ENCODE data around the gene KITLG. TPM values are rescaled to one million over a fixed set of nuclear protein-coding genes. Genes with fewer than 3 reads are reported as not detected.

The KITLG gene
- total and polyA plus RNA-seq, 2 of the 8 experiments (the other 6 are each of a cell fraction or from before 2014, with no cell fraction given) = 1.3 to 7.8 TPM

DNA sequence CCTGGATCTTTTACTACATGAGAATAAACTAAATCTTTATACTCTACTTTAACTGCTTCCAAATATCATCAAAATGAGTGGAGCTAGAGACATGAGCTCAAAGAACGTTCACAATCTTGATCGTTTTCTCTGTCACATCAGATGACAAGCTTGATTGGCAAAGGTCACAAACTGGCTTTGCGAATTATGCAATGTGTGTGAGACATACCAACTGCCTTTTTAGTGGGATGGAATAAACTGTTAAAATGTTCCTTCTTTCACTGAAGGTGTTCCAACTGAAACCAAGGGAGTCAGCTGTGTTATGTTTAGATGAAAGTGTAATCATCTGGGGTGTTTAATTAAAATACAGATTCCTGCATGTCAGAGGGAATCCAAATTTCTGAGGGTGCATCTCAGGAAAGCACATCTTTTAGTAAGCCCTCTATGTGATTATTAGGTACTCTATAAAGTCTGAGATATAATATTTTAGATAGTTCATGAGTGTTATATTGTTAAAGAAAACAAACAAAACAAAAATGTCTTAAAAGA lies 21.9 kb downstream of the KITLG start (continued):
- TF ChIP-seq, protein P1, sequence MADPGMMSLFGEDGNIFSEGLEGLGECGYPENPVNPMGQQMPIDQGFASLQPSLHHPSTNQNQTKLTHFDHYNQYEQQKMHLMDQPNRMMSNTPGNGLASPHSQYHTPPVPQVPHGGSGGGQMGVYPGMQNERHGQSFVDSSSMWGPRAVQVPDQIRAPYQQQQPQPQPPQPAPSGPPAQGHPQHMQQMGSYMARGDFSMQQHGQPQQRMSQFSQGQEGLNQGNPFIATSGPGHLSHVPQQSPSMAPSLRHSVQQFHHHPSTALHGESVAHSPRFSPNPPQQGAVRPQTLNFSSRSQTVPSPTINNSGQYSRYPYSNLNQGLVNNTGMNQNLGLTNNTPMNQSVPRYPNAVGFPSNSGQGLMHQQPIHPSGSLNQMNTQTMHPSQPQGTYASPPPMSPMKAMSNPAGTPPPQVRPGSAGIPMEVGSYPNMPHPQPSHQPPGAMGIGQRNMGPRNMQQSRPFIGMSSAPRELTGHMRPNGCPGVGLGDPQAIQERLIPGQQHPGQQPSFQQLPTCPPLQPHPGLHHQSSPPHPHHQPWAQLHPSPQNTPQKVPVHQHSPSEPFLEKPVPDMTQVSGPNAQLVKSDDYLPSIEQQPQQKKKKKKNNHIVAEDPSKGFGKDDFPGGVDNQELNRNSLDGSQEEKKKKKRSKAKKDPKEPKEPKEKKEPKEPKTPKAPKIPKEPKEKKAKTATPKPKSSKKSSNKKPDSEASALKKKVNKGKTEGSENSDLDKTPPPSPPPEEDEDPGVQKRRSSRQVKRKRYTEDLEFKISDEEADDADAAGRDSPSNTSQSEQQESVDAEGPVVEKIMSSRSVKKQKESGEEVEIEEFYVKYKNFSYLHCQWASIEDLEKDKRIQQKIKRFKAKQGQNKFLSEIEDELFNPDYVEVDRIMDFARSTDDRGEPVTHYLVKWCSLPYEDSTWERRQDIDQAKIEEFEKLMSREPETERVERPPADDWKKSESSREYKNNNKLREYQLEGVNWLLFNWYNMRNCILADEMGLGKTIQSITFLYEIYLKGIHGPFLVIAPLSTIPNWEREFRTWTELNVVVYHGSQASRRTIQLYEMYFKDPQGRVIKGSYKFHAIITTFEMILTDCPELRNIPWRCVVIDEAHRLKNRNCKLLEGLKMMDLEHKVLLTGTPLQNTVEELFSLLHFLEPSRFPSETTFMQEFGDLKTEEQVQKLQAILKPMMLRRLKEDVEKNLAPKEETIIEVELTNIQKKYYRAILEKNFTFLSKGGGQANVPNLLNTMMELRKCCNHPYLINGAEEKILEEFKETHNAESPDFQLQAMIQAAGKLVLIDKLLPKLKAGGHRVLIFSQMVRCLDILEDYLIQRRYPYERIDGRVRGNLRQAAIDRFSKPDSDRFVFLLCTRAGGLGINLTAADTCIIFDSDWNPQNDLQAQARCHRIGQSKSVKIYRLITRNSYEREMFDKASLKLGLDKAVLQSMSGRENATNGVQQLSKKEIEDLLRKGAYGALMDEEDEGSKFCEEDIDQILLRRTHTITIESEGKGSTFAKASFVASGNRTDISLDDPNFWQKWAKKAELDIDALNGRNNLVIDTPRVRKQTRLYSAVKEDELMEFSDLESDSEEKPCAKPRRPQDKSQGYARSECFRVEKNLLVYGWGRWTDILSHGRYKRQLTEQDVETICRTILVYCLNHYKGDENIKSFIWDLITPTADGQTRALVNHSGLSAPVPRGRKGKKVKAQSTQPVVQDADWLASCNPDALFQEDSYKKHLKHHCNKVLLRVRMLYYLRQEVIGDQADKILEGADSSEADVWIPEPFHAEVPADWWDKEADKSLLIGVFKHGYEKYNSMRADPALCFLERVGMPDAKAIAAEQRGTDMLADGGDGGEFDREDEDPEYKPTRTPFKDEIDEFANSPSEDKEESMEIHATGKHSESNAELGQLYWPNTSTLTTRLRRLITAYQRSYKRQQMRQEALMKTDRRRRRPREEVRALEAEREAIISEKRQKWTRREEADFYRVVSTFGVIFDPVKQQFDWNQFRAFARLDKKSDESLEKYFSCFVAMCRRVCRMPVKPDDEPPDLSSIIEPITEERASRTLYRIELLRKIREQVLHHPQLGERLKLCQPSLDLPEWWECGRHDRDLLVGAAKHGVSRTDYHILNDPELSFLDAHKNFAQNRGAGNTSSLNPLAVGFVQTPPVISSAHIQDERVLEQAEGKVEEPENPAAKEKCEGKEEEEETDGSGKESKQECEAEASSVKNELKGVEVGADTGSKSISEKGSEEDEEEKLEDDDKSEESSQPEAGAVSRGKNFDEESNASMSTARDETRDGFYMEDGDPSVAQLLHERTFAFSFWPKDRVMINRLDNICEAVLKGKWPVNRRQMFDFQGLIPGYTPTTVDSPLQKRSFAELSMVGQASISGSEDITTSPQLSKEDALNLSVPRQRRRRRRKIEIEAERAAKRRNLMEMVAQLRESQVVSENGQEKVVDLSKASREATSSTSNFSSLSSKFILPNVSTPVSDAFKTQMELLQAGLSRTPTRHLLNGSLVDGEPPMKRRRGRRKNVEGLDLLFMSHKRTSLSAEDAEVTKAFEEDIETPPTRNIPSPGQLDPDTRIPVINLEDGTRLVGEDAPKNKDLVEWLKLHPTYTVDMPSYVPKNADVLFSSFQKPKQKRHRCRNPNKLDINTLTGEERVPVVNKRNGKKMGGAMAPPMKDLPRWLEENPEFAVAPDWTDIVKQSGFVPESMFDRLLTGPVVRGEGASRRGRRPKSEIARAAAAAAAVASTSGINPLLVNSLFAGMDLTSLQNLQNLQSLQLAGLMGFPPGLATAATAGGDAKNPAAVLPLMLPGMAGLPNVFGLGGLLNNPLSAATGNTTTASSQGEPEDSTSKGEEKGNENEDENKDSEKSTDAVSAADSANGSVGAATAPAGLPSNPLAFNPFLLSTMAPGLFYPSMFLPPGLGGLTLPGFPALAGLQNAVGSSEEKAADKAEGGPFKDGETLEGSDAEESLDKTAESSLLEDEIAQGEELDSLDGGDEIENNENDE (IDR thresholded peaks at IDR 0.05; ENCODE audit: insufficient replicate concordance, low read length) = no peak
- no peak for TF ChIP-seq BRCA1 (IDR thresholded peaks at IDR 0.05; ENCODE audit: low read depth, low read length)
- TF ChIP-seq POLR2AphosphoS5 (IDR thresholded peaks at IDR 0.05; ENCODE audit: low read depth, low read length) = no peak
- TF ChIP-seq, protein P2, sequence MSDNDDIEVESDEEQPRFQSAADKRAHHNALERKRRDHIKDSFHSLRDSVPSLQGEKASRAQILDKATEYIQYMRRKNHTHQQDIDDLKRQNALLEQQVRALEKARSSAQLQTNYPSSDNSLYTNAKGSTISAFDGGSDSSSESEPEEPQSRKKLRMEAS (IDR thresholded peaks at IDR 0.05) = no peak
- TF ChIP-seq ASH2L (IDR thresholded peaks at IDR 0.05; ENCODE audit: low read length) = no peak
- no peak for TF ChIP-seq EZH2 (IDR thresholded peaks at IDR 0.05; ENCODE audit: low read depth, low read length, severe bottlenecking)
- TF ChIP-seq YY1 (IDR thresholded peaks at IDR 0.05; ENCODE audit: low read depth, low read length) = no peak
- TF ChIP-seq NRF1 (IDR thresholded peaks at IDR 0.05; ENCODE audit: low read depth, low read length) = no peak
- TF ChIP-seq, protein P3, sequence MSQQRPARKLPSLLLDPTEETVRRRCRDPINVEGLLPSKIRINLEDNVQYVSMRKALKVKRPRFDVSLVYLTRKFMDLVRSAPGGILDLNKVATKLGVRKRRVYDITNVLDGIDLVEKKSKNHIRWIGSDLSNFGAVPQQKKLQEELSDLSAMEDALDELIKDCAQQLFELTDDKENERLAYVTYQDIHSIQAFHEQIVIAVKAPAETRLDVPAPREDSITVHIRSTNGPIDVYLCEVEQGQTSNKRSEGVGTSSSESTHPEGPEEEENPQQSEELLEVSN (IDR thresholded peaks at IDR 0.05) = no peak
- TF ChIP-seq RXRA (IDR thresholded peaks at IDR 0.05; ENCODE audit: insufficient read depth, low read depth, low read length) = no peak
- no peak for TF ChIP-seq SIX5 (IDR thresholded peaks at IDR 0.05; ENCODE audit: low read depth, low read length)
